Epidermal melanocyte (primary cell): ENCODE measurements around the gene LDHB.
A peak's percentile ranks its signal among the peaks of the same experiment; 100 is the strongest.
"Not testable (repeated sequence)": the region's sequence is repeated elsewhere in the genome, so short reads cannot be mapped to it uniquely, and the experiment has no call there.

ENCODE experiments used
- DNase-seq: peaks from one replicate; pipeline ENCODE4 v3.0.0; 2011; ENCODE audit warnings: low spot score; ENCODE audit not compliant: insufficient read length

LDHB gene

DNA sequence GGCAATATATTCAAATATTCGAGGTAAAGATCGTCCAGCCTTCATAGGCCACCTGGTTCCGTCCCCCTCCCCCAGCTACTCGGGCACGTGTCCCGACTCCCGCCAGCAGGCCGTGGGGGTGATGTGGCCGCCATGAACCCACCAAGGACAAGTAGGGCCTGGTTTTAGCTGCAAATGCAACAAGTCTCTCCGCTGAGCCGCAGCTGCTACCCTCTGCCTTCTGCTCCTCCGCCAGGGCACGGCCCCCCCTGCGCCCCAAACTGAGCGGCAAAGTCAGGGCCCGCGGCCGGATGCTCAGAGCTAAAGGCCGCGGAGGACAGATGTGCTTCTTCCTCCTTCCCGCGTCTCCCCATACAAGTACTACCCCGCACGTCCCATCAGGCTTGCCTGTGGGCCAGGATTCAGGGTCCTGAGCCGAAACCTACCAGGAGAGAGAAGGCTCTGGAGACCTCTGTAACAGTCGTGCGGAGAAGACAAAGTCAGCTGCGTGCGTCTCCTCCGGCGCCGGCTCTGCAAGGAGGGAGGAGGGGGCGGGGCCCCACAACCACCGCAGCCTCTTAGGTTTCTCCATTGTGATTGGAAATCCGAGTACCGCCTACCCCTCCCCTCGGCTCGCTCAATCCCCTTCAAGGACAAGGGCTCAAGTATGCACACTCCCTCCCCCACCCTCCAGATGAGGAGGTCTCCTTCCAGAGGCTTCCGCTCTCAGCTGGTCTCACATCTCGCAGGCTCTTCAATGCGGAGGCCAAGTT, at the start of gene LDHB:
Gene LDHB, minus strand, starts transcription at position 517 of the 752 bp plus-strand sequence. CDS start 3,171 bp downstream, outside the sequence.
- peak; percentile 79 for DNase-seq

DNA sequence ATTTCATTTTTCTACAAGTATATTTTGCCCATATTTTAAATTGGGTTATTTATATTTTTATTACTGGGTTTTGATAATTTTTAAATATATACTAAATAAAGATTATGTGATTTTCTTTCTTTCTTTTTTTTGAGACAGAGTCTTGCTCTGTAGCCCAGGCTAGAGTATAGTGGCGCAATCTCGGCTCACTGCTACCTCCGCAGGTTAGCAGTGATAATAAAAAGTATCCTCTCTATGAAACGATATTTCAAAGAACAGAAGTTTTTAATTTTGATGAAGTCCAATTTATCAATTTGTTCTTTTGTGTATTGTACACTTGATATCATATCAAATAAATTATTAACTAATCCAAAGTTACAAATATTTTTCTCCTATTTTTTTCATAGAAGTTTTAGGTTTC, 47.2 kb upstream of the LDHB start:
- DNase-seq, result no peak

DNA sequence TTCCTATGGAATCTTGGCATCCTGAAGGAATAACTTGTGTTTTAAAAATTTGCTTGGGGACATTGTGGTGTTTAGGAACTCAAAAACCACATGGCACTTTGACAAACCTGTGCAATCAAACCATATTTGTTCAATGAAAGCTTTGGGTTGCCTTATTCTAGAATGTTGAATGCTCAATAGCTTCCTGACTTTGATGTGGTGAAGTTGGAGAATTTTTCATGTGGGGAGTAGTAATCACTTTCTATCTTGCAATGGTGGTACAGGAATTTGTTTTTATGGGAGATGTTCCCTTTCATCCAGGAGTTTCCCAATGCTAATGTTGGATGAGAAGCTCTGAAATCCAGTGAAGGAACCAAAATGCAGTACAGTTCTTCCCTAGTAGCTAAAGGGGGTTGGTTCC, 42.2 kb upstream of the LDHB start:
- no peak for DNase-seq

DNA sequence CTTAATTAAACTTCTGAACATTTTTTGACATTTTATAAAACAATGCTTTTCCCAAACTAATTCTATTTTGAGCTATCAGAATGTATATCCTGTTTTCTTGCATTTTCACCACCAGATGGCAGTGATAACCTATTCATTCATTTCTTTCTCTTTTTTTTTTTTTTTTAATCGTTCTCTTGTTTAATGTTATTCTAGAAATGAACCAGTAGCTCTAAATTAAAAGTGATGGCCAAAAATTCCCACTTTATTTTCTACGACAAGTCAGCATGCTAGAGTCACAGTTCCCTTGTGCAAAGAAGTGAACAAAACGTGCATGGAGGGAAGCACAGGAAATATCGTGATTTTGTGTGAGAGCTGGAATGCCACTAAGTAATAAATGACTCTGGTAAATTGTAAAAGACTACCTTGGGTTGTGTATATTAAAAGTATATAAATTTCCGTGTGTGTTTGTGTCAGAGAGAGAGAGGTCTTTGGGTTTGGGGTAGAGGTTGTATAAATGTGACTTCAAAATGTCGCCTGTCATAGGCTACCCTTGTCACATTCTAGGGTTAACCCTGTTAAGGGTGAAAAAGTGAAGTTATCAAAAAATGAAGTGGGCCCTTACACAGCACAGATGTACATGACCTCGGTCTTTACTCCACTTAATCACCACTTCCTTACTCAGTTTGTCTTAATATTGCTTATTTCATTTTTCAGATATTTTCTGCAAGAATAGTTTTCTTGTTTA, 40.4 kb upstream of the LDHB start:
- no peak for DNase-seq

DNA sequence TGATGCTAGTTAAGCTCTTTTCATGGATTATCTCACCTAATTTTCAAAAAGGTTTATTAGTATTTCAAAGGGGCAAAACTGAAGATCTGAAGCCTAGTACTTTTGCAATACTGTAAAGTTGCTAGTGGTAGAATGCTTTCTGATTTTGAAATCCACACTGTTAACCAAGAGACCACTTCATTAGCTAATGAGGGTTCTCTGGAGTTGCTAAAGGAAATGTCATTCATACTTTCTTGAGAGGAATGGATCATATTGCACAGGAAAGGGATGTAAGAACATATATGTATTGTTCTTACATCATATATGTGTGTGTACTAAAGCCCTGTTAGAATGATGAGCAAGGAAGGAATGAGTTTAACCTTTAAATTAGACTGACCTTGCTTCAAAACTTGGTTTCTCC, 39.0 kb upstream of the LDHB start:
- DNase-seq, result no peak

DNA sequence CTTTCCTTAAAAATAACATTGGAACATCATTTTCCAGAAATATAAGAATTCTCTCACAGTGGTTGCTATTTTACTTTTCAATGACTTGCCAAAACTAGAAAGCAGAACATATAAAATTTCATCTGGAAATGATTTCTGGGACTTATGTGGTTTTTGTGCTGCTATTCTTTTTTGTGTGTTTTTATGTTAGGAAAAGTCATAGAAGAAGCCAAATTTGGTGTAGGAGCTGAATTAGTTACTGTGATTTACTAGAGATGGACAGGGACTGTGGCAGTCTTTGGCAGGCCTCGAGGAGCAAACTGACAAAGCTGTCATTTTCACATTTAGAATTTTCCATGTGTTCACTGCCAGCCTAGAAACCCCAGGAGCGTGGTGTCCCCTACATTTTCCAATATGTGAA, 38.3 kb upstream of the LDHB start:
- DNase-seq, result no peak

DNA sequence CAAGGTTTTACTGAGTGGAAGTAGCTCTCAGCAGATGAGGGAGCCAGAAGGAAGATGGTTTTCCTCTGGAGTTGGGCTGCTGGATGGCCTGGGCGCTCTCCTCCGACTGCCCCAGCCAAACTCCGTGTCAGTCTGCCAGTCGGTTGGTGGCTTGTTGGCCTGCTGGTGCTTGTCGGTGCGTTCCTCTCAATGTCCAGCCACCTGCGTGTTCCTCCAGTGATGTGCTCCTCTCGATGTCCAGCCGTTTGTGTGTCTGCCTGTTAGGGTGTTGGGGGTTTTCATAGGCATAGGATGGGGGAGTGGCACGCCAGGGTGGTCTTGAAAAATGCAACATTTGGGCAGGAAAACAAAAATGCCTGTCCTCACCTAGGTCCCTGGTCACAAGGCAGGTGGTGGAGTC, 37.0 kb upstream of the LDHB start:
- DNase-seq, result no peak

DNA sequence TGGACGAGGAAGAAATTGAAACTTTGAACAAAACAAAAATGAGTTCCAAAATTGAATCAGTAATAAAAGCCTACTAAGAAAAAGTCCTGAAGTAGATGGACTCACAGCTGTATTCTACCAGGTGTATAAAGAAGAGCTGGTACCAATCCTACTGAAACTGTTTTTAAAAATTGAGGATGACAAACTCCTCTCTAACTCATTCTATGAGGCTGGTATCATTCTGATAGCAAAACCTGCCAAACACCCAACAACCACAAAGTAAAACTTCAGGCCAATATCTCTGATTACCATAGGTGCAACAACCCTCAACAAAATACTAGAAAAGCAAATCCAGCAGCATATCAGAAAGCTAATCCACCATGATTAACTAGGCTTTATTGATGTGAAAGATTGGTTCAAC, 33.9 kb upstream of the LDHB start:
- no peak for DNase-seq

DNA sequence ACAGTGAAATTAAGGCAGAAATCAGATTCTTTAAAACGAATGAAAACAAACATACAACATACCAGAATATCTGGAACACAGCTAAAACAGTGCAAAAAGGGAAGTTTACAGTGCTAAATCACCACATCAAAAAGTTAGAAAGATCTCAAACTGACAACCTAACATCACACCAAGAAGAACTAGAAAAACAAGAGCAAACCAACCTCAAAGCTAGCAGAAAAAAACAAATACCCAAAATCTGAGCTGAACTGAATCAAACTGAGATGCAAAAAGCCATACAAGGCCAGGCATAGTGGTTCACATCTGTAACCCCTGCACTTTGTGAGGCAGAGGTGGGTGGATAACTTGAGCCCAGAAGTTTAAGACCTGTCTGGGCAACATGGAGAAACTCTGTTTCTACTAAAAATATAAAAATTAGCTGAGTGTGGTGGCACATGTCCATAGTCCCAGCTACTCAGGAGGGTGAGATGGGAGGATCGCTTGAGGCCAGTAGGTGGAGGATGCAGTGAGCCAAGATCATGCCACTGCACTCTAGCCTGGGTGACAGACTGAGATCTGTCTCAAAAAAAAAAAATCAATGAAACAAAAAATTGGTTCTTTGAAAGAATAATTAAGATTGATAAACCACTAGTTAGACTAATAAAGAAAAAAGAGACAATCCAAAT, 33.2 kb upstream of the LDHB start:
- DNase-seq, result no peak

DNA sequence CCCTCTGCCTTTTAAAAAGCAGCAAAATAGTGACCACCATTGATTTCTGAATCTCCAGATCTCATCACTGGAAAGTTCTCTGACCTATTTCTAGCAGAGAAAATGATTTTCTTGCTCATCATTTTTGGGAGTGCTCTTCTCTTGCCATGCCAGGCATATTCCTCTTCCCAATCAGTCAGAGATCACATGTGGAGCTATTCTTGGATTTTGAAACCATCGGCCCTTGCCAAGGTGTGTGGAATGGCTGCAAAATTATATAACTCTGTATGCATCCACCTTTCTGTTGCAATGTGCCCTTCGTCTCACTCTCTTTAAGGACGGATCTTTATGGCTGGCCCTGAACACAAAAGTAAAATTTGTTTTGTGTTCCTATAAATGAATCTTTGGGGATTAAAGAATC, 25.5 kb upstream of the LDHB start:
- no peak for DNase-seq

DNA sequence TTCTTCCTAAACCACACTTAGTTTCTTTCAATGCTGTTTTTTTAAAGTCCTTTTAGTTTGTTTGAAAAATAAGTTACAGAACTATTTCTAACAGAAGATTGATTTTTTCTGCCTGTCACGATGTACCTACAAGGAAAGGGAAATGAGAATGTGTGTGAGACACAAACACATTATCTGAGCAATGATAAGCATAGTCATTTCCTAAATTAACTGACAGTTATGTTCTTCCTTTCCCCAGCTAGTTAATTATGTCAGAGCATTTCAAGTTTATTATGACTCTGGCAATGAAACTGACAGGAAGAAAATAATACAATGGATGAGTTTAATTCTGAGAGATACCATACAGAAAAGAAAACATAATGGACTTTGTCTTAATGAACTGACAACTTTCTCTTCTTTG, 21.3 kb upstream of the LDHB start:
- no peak for DNase-seq

DNA sequence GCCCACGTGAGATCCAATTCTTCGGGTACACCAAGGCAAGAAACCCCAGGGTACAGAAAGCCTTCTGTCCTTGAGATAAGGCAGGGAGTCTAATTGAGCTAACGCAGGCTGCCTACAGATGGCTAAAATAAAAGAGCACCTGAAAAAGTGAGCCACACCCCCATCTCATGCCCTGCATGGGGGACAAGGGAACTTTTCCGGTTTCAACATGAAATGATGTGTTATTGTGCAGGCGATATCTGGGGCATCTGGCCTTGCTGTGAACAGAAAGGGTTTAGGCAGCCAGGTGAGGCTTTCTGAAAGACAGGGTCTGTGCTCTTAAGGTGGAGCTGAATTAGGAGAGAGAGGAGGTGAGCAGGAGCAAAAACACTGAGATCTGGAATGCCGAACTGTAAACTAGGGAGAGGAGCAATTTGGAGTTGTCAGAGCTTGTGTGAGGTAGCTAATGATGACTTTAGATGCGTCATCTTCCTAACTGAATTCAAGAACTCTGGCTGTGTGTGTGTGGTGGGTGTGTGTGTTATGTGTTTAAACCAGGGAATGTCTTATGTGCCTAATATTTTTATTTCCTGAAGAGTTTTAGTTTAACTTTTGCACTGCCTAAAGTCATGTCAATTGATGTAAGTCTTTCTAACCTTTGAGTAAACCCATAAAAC, 20.1 kb upstream of the LDHB start:
- DNase-seq, result no peak

DNA sequence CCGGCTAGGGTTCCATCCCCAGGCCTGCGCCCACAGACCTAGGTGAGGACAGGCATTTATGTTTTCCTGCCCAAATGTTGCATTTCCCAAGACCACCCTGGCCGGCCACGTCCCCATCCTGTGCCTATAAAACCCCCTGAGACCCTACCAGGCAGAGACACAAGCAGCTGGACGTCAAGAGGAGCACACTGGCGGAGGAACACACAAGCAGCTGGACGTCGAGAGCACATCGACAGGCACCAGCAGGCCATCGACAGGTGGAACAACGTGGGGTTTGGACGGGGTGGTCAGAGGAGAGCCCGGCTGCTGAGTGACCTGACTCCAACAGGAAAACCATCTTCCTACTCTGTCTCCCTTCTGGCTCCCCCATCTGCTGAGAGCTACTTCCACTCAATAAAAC, 19.6 kb upstream of the LDHB start:
- no peak for DNase-seq

DNA sequence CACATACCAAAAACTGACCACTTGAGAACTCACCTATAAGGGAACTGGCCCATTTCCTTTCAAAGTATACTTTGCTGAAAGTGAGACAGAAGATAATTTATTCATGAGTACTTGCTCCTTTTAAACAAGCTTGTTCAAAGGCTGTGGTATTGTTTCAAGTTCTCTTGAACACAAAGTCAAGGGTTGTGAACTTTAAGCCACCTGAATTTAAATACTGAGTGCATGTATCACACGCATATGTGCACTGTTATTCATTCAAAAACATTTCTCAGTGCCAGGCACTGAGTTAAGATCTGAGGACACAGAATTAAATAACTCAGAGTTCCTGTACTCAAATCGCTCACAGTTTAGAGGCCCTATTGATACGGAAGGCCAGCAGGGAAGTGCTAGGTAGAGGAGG, 19.1 kb upstream of the LDHB start:
- no peak for DNase-seq

DNA sequence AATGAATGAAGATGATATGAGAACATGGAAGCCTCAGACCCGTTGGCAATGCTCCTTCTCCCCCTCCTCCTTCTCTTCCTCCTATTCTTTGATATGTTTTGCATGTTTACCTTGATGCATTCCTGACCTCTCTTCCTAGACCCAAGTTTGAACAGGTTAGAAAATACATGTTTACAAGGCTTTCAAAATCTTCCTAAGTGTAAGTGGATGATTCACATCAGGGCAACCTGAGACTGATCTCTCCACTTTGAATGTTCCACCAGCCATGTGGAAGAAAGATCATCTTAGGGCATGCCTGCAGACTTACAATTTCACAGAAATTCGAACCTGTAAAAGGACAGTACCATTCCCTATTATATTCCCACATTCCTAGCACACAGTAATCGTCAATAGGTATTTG, 18.0 kb upstream of the LDHB start:
- no peak for DNase-seq

DNA sequence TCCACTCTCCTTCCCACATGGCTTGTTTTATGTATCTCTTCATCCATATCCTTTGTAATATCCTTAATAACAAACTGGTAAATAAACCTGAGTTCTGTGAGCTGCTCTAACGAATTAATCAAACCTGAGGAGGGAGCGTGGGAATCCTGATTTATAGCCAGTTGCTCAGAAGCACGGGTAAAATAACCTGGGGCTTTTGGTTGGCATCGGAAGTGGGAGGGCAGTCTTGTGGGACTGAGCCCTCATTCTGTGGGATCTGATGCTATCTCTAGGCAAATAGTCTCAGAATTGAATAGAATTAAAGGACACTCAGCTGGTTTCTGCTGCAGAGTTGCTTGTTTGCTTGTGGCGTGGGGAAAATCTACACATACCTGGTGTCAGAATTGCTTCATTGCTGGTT, 17.5 kb upstream of the LDHB start:
- DNase-seq, result no peak

DNA sequence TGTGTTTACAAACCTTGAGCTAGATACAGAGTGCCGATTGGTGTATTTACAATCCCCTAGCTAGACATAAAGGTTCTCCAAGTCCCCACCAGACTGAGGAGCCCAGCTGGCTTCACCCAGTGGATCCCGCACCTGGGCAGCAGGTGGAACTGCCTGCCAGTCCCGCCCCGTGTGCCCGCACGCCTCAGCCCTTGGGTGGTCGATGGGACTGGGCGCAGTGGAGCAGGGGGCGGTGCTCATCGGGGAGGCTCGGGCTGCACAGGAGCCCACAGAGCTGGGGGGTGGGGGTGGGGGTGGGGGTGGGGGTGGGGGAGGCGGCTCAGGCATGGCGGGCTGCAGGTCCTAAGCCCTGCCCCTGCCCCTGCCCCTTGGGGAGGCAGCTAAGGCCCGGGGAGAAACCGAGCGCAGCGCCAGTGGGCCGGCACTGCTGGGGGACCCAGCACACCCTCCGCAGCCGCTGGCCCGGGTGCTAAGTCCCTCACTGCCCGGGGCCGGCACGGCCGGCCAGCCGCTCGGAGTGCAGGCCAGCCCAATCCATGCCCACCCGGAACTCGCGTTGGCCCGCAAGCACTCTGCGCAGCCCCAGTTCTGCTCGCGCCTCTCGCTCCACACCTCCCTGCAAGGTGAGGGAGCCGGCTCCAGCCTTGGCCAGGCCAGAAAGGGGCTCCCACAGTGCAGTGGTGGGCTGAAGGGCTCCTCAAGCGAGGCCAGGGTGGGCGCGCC, 16.3 kb upstream of the LDHB start:
- DNase-seq, result not testable (repeated sequence)

DNA sequence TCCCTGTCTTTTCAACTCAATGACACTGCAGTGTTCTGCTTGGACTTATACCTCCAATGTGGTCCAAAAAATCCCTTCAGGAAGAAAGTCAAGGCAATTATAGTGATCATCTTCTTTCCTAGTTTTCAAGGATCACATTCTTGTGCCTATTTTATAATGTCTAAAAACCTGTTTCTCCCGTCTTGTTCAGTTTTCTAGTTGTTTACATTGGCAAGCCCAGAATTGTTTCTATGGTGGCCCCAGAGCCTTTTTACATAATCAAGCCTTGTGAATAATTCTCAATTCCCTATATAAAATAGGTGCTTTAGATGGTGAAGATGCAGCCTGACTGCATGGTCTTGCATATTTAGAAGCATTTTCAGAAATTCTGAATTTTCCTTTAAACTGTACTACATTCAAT, 14.5 kb upstream of the LDHB start:
- DNase-seq, result no peak

DNA sequence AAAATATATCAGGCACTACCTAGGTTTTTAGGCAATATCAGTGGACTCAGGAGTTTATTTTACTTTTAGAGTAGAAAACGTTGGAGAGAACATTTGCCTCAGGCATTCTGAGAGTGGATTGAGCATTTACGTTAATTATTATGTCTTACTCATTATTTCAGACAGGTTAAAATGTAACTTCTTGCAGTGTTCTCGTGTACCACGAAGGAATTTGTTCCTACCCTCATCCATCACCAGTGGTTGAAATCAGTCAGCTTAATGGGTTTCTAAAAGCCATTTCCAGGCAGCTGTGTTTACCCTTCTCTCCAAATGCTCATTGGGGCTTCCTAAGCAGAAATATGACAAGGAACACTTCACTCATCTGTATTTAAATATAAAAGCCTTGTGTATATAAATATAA, 9.1 kb upstream of the LDHB start:
- DNase-seq, result no peak

DNA sequence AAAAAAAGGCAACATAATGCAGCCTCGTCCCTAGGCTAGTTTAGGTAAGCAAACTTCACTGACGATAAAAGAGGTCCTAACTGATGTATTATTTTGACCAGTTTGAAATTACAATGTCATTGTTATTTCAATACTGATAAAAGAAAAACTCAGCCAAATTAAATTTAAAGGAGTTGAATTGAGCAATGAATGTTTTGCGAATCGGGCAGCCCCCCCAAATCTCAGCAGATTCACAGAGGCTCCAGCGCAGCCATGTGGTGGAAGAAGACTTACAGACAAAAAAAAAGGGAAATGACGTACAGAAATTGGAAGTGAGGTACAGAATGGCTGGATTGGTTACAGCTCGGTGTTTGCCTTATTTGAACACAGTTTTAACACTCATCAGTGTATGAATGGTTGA, 8.2 kb upstream of the LDHB start:
- no peak for DNase-seq

DNA sequence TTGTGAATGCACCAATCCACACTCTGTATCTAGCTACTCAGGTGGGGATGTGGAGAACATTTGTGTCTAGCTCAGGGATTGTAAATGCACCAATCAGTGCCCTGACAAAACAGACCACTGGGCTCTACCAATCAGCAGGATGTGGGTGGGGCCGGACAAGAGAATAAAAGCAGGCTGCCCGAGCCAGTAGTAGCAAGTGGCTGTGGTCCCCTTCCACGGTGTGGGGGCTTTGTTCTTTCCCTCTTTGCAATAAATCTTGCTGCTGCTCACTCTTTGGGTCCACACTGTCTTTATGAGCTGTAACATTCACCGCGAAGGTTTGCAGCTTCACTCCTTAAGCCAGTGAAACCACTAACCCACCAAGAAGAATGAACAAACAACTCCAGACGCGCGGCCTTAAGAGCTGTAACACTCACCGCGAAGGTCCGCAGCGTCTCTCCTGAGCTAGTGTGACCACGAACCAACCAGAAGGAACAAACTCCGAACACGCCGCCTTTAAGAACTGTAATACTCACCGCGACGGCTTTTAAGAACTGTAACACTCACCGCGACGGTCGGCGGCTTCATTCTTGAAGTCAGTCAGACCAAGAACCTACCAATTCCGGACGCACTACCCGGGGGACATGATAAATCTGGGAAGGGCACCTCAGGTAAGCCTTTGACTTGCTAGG, 4.6 kb upstream of the LDHB start:
- no peak for DNase-seq
